ENCODE measurements around the gene PUS1.

- TF ChIP-seq CTCF (IDR thresholded peaks at IDR 0.05; ENCODE audit: borderline replicate concordance, extremely low read depth, low read length, poor library complexity, severe bottlenecking) (no peak), EZH2 (IDR thresholded peaks at IDR 0.05; ENCODE audit: borderline replicate concordance, low read depth, low read length, severe bottlenecking) (no peak)
Observed at GRCh38 chr12:131892711-131893604, 36.1 kb upstream of the PUS1 start.
